Right atrium auricular region (tissue), 2 donors: ENCODE measurements around the gene DHX38. TPM values are rescaled to one million over a fixed set of nuclear protein-coding genes. Genes with fewer than 3 reads are reported as not detected.
A peak's percentile ranks its signal among the peaks of the same experiment; 100 is the strongest.
"Not testable (repeated sequence)": the region's sequence is repeated elsewhere in the genome, so short reads cannot be mapped to it uniquely, and the experiment has no call there.

Experiments used
- DNase-seq: peaks from one replicate; pipeline ENCODE4 v3.0.0-alpha.2; 2019; ENCODE audit warnings: low spot score
- H3K27ac ChIP-seq, 2 donors: fragments of 200-600 bp; sonication (generic); 1 replicate in 1 of 2; 2 replicates in 1 of 2; pipeline ENCODE4 v1.5.1; 2016 to 2019
- H3K27me3 ChIP-seq, 2 donors: fragments of 200-600 bp; sonication (generic); one replicate each; pipeline versions ENCODE4 v1.5.1 to v1.6.0; 2017 to 2019
- H3K36me3 ChIP-seq: fragments of 200-600 bp; sonication (generic); one replicate; pipeline ENCODE4 v1.5.1; 2016
- H3K4me1 ChIP-seq, 2 donors: fragments of 200-600 bp; sonication (generic); one replicate each; pipeline versions ENCODE4 v1.5.1 to v1.6.0; 2017 to 2019
- H3K4me3 ChIP-seq, 2 donors: fragments of 200-600 bp; sonication (generic); 1 replicate in 1 of 2; 2 replicates in 1 of 2; pipeline ENCODE4 v1.5.1; 2017 to 2019; ENCODE audit warnings: mild to moderate bottlenecking in 1 of 2, moderate library complexity in 1 of 2
- H3K9me3 ChIP-seq, 2 donors: fragments of 200-600 bp; sonication (generic); one replicate each; pipeline ENCODE4 v1.5.1; 2019
- total RNA-seq, 2 donors: library from RNA; depleted of rRNA; stranded (reverse); fragments of >200 nt; gene quantifications; one replicate each; pipeline ENCODE4 v1.1.0, GENCODE V29; 2016
- TF ChIP-seq, protein P1 (sequence below), 2 donors: fragments of 200-600 bp; sonication (generic); IDR thresholded peaks; one replicate each; pipeline ENCODE4 v1.5.1; 2019; ENCODE audit warnings: antibody characterized with exemption in 2 of 2

Gene DHX38
- total RNA-seq, 2 donors from 2014 or later, result 34.4 to 41.6 TPM

DNA sequence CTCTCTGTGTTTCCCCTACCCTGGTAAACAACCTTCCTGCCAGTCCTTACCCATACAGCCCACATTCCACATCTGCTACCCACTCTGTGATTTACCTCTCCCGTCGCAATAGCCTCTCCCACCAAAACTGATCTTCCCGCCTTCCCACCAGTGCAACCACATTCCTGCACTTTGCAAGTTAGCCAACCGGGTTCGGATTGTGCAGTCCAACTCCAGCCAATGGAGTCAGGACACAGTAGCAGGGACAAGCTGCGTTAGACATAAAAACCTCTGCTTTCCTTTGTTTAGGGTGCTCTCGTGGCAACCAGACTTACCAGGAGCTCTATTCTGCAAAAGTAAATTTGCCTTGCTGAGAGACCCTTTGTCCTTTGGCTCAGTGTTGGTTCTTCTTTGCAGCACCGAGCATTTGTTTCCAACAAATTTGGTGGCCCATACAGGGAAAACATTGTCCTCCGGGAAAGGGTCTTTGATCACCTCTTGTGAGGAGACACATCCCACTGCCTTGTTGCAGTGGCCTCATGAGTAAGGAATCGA is 29.2 kb upstream of the DHX38 start:
- no peaks in the 10 kb centered on the region for H3K27me3 ChIP-seq
- H3K4me3 ChIP-seq, result no peak overlapping the region
- TF ChIP-seq, protein P1, sequence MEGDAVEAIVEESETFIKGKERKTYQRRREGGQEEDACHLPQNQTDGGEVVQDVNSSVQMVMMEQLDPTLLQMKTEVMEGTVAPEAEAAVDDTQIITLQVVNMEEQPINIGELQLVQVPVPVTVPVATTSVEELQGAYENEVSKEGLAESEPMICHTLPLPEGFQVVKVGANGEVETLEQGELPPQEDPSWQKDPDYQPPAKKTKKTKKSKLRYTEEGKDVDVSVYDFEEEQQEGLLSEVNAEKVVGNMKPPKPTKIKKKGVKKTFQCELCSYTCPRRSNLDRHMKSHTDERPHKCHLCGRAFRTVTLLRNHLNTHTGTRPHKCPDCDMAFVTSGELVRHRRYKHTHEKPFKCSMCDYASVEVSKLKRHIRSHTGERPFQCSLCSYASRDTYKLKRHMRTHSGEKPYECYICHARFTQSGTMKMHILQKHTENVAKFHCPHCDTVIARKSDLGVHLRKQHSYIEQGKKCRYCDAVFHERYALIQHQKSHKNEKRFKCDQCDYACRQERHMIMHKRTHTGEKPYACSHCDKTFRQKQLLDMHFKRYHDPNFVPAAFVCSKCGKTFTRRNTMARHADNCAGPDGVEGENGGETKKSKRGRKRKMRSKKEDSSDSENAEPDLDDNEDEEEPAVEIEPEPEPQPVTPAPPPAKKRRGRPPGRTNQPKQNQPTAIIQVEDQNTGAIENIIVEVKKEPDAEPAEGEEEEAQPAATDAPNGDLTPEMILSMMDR (IDR thresholded peaks at IDR 0.05), result no peak
- no peak overlapping the region for H3K27ac ChIP-seq
- no peaks in the 10 kb centered on the region for H3K4me1 ChIP-seq
- DNase-seq, result no peak
- no peaks in the 10 kb centered on the region for H3K36me3 ChIP-seq
- H3K9me3 ChIP-seq, result no peaks in the 10 kb centered on the region

DNA sequence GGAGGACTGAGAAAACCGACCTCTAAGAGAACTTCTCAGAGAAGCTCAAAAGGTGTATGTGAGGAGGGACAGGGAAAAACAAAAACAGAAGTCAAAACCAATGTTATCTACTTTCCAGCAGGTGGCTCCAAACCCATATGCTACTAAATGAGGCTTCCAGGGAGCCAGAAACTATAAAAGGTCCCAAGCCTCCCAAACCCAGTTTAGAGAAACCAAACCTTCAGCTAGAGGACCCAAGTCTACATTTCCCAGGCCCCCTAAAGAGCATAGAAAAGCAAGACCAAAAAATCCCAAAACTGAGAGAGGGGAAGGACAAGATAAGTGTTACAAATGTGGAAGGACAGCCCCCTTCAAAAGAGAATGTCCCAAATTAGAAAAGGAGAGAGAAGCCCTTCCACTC is 26.9 kb upstream of the DHX38 start:
- TF ChIP-seq, protein P1 (IDR thresholded peaks at IDR 0.05), result peak; percentile 29 to 72
- no peak overlapping the region for H3K27ac ChIP-seq
- no peaks in the 10 kb centered on the region for H3K36me3 ChIP-seq
- no peak for DNase-seq
- H3K27me3 ChIP-seq, result no peaks in the 10 kb centered on the region
- H3K4me1 ChIP-seq, result peaks cover 0 to under 1% of the 10 kb centered on the region in 2 donors
- no peak overlapping the region for H3K4me3 ChIP-seq
- no peaks in the 10 kb centered on the region for H3K9me3 ChIP-seq

DNA sequence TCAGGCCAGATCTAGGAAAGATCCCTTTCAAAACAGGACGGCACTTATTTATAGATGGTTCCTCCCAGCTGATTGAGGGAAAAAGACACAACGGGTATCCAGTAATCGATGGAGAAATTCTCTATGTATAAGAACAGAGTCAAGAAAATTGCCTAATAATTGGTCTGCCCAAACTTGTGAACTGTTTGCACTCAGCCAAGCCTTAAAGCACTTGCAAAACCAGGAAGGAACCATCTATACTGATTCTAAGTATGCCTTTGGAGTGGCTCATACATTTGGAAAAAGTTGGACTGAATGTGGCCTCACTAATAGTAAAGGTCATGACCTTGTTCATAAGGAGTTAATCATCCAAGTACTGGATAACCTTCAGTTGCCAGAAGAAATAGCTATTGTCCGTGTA is 24.7 kb upstream of the DHX38 start:
- DNase-seq, result no peak
- TF ChIP-seq, protein P1 (IDR thresholded peaks at IDR 0.05), result no peak
- Histone ChIP-seq H3K4me1 (peaks cover 0 to 21% of the 10 kb centered on the region in 2 donors), H3K36me3 (no peaks in the 10 kb centered on the region), H3K4me3 (no peak overlapping the region), H3K27ac (no peak overlapping the region), H3K9me3 (no peaks in the 10 kb centered on the region), H3K27me3 (no peaks in the 10 kb centered on the region)

DNA sequence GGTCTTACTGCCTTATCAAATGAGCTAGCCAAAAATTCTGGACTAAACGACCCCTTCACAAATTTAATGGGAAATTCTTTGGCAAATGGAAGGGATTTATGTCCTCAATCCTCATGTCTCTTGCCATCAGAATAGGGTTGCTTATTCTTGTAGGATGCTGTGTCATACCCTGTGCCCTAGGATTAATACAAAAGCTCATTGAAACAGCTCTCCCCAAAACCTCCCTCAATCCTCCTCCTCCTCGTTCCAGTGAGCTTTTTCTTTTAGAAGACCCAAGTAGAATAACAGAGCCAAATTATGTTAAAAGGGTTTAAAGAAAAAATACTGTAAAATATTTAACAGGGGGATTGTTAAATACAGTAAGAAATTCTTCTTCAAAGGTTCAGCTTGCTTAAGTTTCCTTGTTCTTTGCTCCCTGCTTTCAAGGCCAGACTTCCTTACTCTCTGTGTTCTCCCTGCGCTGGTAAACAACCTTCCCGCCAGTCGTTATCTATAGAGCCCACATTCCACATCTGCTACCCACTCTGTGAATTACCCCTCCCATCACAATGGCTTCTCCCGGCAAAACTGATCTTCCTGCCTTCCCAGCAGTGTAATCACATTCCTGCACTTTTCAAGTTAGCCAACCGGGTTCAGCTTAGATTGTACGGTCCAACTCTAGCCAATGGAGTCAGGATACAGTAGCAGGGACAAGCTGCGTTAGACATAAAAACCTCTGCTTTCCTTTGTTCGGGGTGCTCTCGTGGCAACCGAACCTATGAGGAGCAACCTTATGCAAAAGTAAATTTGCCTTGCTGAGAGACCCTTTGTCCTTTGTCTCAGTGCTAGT is 20.9 kb upstream of the DHX38 start:
- TF ChIP-seq, protein P1 (IDR thresholded peaks at IDR 0.05), result no peak
- no peak overlapping the region for H3K4me3 ChIP-seq
- peaks cover 0 to 31% of the 10 kb centered on the region in 2 donors for H3K4me1 ChIP-seq
- no peaks in the 10 kb centered on the region for H3K9me3 ChIP-seq
- DNase-seq, result no peak
- H3K27ac ChIP-seq, result peak overlapping the region; percentile 67 to 81
- no peaks in the 10 kb centered on the region for H3K27me3 ChIP-seq
- H3K36me3 ChIP-seq, result no peaks in the 10 kb centered on the region

DNA sequence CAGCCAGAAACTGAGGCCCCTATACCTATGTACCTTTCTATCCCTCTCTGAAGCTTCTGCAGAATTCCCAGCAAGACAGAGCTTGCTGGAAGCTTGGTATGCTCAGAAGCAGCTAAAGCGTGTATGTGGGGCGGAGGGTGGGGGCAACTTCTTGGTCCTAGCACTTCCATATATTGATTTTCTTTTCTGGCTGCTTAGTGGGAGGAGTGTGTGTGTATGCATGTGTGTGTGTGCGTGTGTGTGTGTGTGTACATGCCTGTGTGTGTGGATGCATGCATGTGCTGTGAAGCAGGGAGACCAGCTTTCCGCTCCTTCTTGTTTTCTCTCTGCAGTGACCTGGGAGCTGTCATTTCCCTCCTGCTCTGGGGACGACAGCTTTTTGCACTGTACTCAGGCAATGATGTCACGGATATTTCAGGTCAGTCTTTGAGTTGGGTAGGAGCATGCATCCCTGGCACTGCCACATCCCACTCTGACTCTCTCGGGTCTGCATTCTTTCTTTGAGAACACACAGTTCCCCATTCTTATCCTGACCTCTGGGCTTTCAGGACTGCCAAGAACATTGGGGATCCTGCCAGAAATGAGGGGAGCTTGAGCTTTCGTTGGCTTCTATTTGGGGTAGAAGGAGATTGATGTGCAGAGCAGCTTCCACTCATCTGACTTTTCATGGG is 20.0 kb upstream of the DHX38 start:
- DNase-seq, result peak; percentile 78
- no peak overlapping the region for H3K4me3 ChIP-seq
- no peaks in the 10 kb centered on the region for H3K36me3 ChIP-seq
- H3K27me3 ChIP-seq, result no peaks in the 10 kb centered on the region
- H3K9me3 ChIP-seq, result no peaks in the 10 kb centered on the region
- TF ChIP-seq, protein P1 (IDR thresholded peaks at IDR 0.05), result no peak
- peak overlapping the region; percentile 67 to 81 for H3K27ac ChIP-seq
- peaks cover 0 to 31% of the 10 kb centered on the region in 2 donors for H3K4me1 ChIP-seq

DNA sequence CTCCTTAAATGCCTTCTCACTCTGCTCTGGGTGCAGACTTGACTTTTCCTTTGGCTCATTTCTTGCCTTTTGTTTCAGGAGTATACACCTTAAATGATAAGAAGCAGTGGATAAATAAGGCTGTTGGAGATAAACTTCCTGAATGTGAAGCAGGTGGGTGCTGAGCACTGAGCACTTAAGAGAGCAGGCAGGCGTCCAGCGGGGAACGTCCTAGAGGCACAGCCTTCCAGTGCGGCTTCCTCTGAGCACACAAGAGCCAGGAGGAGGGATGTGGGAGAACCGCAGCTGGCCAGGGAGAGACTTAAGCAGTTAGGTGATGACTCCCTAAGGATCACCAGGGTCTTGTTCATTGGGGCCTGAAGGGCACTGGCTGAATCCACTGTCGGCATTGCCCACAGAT is 18.6 kb upstream of the DHX38 start:
- peak overlapping the region in 1 of 2 donors; percentile 81 for H3K27ac ChIP-seq
- DNase-seq, H3K4me3 ChIP-seq, H3K27me3 ChIP-seq, H3K36me3 ChIP-seq, H3K9me3 ChIP-seq: not testable (repeated sequence)
- peaks cover 0 to 31% of the 10 kb centered on the region in 2 donors for H3K4me1 ChIP-seq

DNA sequence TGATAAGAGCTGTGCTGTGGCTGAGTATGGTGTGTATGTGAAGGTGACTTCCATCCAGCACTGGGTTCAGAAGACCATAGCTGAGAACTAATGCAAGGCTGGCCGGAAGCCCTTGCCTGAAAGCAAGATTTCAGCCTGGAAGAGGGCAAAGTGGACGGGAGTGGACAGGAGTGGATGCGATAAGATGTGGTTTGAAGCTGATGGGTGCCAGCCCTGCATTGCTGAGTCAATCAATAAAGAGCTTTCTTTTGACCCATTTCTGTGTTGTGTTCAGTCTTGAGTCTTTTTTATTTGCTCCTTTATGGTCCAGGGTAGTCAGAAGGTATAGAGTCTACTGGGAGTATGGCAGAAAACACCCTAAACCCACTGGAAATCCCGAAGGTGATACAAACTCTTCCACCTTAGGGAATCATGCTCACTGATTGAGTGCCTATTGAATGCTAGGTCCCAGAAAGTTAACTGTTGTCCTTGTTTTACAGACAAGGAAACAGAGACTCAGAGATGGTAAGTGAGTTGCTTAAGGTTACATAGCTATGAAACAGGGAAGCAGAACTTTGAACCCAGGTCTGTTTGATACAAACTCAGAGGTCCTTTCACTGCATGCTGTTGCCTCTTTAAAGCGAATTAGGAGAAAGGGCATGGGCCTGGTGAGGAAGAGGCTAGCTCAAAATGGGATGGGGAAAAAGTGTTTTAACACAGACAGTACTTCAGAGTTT is 16.5 kb upstream of the DHX38 start:
- H3K36me3 ChIP-seq, H3K27ac ChIP-seq, H3K4me3 ChIP-seq, H3K27me3 ChIP-seq, H3K9me3 ChIP-seq, DNase-seq: not testable (repeated sequence)
- H3K4me1 ChIP-seq, result peaks cover 0 to 26% of the 10 kb centered on the region in 2 donors
